Measurements from ENCODE around the gene OST4.

OST4 gene

GRCh38 chr2:27050996-27051901 lies 20.2 kb downstream of the OST4 start, which contains the start of gene AGBL5:
Gene AGBL5, plus strand, starts transcription at chr2:27051668. Its CDS starts 1,291 bp downstream, at chr2:27052959.
- no peak within 1 kb of the TSS for H3K4ac ChIP-seq (ENCODE audit: low read depth, low read length)

GRCh38 chr2:27050281-27050995 lies 21.0 kb downstream of the OST4 start:
- H4K5ac ChIP-seq (ENCODE audit: low read length): no peak overlapping the region
- H3K9ac ChIP-seq (ENCODE audit: low read length): peak overlapping the region; percentile 80
- H3K56ac ChIP-seq (ENCODE audit: low read length): peak overlapping the region; percentile 91
- no peaks in the 10 kb centered on the region for H3K79me2 ChIP-seq (ENCODE audit: control insufficient read depth, insufficient read depth, low read length)
- WGBS (ENCODE audit: extremely low coverage, insufficient coverage, low lambda C conversion rate): no CpG with 5 or more reads among the region's 48 CpGs
- no peak overlapping the region for H3K18ac ChIP-seq (ENCODE audit: low read length)
- no peak overlapping the region for H4K8ac ChIP-seq (ENCODE audit: low read depth, low read length)
- H2AK5ac ChIP-seq (ENCODE audit: low read length): no peak overlapping the region
- peak overlapping the region; percentile 92 for H3K4me2 ChIP-seq (ENCODE audit: low read length)
- H3K36me3 ChIP-seq (ENCODE audit: control insufficient read depth, insufficient read depth, low read length): no peaks in the 10 kb centered on the region
- no peaks in the 10 kb centered on the region for H3K27me3 ChIP-seq (ENCODE audit: insufficient read depth, low read length, poor library complexity)
- peak; percentile 97 for DNase-seq
- H3K23ac ChIP-seq (ENCODE audit: low read length): peak overlapping the region; percentile 15
- no peak overlapping the region for H3K4ac ChIP-seq (ENCODE audit: low read depth, low read length)
- no peak overlapping the region for H2BK15ac ChIP-seq (replicated peaks; ENCODE audit: low read depth)
- peak overlapping the region; percentile 60 for H3K27ac ChIP-seq (ENCODE audit: low read depth, low read length)
- H3K4me3 ChIP-seq (ENCODE audit: low read length): peak overlapping the region; percentile 80
- H3K4me1 ChIP-seq (ENCODE audit: control insufficient read depth, low read depth, low read length): peaks cover 2% of the 10 kb centered on the region
- H2BK120ac ChIP-seq (ENCODE audit: low read depth, low read length): no peak overlapping the region
- H2BK5ac ChIP-seq (ENCODE audit: low read length): no peak overlapping the region
- H3K79me1 ChIP-seq (ENCODE audit: low read length): peaks cover 2% of the 10 kb centered on the region

More at GRCh38 chr2:27050996-27051901, 20.2 kb downstream of the OST4 start, which contains the start of gene AGBL5:
- no peak within 1 kb of the TSS for H2BK120ac ChIP-seq (ENCODE audit: low read depth, low read length)
- H4K8ac ChIP-seq (ENCODE audit: low read depth, low read length): no peak within 1 kb of the TSS
- peak within 1 kb of the TSS; percentile 60 for H3K27ac ChIP-seq (ENCODE audit: low read depth, low read length)
- no peaks in the 10 kb centered on the region for H3K79me2 ChIP-seq (ENCODE audit: control insufficient read depth, insufficient read depth, low read length)
- H3K9ac ChIP-seq (ENCODE audit: low read length): peak within 1 kb of the TSS; percentile 80
- H3K18ac ChIP-seq (ENCODE audit: low read length): peak within 1 kb of the TSS; percentile 51
- peaks cover 2% of the 10 kb centered on the region for H3K36me3 ChIP-seq (ENCODE audit: control insufficient read depth, insufficient read depth, low read length)
- peak; percentile 97 for DNase-seq
- H2AK5ac ChIP-seq (ENCODE audit: low read length): peak within 1 kb of the TSS; percentile 49
- H4K5ac ChIP-seq (ENCODE audit: low read length): no peak within 1 kb of the TSS
- H3K79me1 ChIP-seq (ENCODE audit: low read length): peaks cover 2% of the 10 kb centered on the region
- no peaks in the 10 kb centered on the region for H3K27me3 ChIP-seq (ENCODE audit: insufficient read depth, low read length, poor library complexity)
- no peak within 1 kb of the TSS for H2BK15ac ChIP-seq (replicated peaks; ENCODE audit: low read depth)
- no peak within 1 kb of the TSS for H2BK5ac ChIP-seq (ENCODE audit: low read length)
- H3K4me3 ChIP-seq (ENCODE audit: low read length): peak within 1 kb of the TSS; percentile 81
- WGBS (ENCODE audit: extremely low coverage, insufficient coverage, low lambda C conversion rate): no CpG with 5 or more reads among the region's 67 CpGs
- H3K4me1 ChIP-seq (ENCODE audit: control insufficient read depth, low read depth, low read length): peaks cover 2% of the 10 kb centered on the region
- H3K4me2 ChIP-seq (ENCODE audit: low read length): peak within 1 kb of the TSS; percentile 97
- no peak within 1 kb of the TSS for H3K23ac ChIP-seq (ENCODE audit: low read length)
- peak within 1 kb of the TSS; percentile 91 for H3K56ac ChIP-seq (ENCODE audit: low read length)

- DNase-seq: no peak
- H3K18ac ChIP-seq (ENCODE audit: low read length): no peak overlapping the region
These were observed 21.8 kb downstream of the OST4 start for GRCh38 chr2:27049422-27050280.

GRCh38 chr2:27042985-27043634 lies 28.3 kb downstream of the OST4 start:
- Histone ChIP-seq H2BK120ac (ENCODE audit: low read depth, low read length) (no peak overlapping the region), H3K56ac (ENCODE audit: low read length) (no peak overlapping the region), H3K4me2 (ENCODE audit: low read length) (no peak overlapping the region), H3K79me2 (ENCODE audit: control insufficient read depth, insufficient read depth, low read length) (no peaks in the 10 kb centered on the region), H2BK15ac (replicated peaks; ENCODE audit: low read depth) (no peak overlapping the region), H3K9ac (ENCODE audit: low read length) (no peak overlapping the region), H4K8ac (ENCODE audit: low read depth, low read length) (no peak overlapping the region), H3K4ac (ENCODE audit: low read depth, low read length) (no peak overlapping the region), H2BK5ac (ENCODE audit: low read length) (no peak overlapping the region), H3K4me1 (ENCODE audit: control insufficient read depth, low read depth, low read length) (no peaks in the 10 kb centered on the region), H3K4me3 (ENCODE audit: low read length) (no peak overlapping the region), H2AK5ac (ENCODE audit: low read length) (no peak overlapping the region), H3K23ac (ENCODE audit: low read length) (no peak overlapping the region), H4K5ac (ENCODE audit: low read length) (no peak overlapping the region), H3K79me1 (ENCODE audit: low read length) (no peaks in the 10 kb centered on the region), H3K18ac (ENCODE audit: low read length) (no peak overlapping the region), H3K36me3 (ENCODE audit: control insufficient read depth, insufficient read depth, low read length) (peaks cover 19% of the 10 kb centered on the region), H3K27ac (ENCODE audit: low read depth, low read length) (no peak overlapping the region), H3K27me3 (ENCODE audit: insufficient read depth, low read length, poor library complexity) (no peaks in the 10 kb centered on the region)
- no peak for DNase-seq
- WGBS (ENCODE audit: extremely low coverage, insufficient coverage, low lambda C conversion rate): no CpG with 5 or more reads among the region's 7 CpGs

More at GRCh38 chr2:27049422-27050280, 21.8 kb downstream of the OST4 start:
- Histone ChIP-seq H3K4me3 (ENCODE audit: low read length) (peak overlapping the region; percentile 80), H2BK15ac (replicated peaks; ENCODE audit: low read depth) (no peak overlapping the region), H3K4ac (ENCODE audit: low read depth, low read length) (no peak overlapping the region), H4K8ac (ENCODE audit: low read depth, low read length) (no peak overlapping the region), H2BK5ac (ENCODE audit: low read length) (no peak overlapping the region), H3K56ac (ENCODE audit: low read length) (peak overlapping the region; percentile 91), H3K27me3 (ENCODE audit: insufficient read depth, low read length, poor library complexity) (no peaks in the 10 kb centered on the region), H3K27ac (ENCODE audit: low read depth, low read length) (peak overlapping the region; percentile 60), H4K5ac (ENCODE audit: low read length) (no peak overlapping the region), H3K4me2 (ENCODE audit: low read length) (peak overlapping the region; percentile 34), H3K79me2 (ENCODE audit: control insufficient read depth, insufficient read depth, low read length) (no peaks in the 10 kb centered on the region), H2BK120ac (ENCODE audit: low read depth, low read length) (no peak overlapping the region), H2AK5ac (ENCODE audit: low read length) (no peak overlapping the region), H3K23ac (ENCODE audit: low read length) (peak overlapping the region; percentile 15), H3K79me1 (ENCODE audit: low read length) (peaks cover 2% of the 10 kb centered on the region), H3K4me1 (ENCODE audit: control insufficient read depth, low read depth, low read length) (peaks cover 2% of the 10 kb centered on the region), H3K36me3 (ENCODE audit: control insufficient read depth, insufficient read depth, low read length) (no peaks in the 10 kb centered on the region), H3K9ac (ENCODE audit: low read length) (peak overlapping the region; percentile 80)
- no CpG with 5 or more reads among the region's 52 CpGs for WGBS (ENCODE audit: extremely low coverage, insufficient coverage, low lambda C conversion rate)

- Histone ChIP-seq H3K27ac (ENCODE audit: low read depth, low read length) (no peak overlapping the region), H3K9ac (ENCODE audit: low read length) (no peak overlapping the region), H3K4me2 (ENCODE audit: low read length) (no peak overlapping the region), H3K79me1 (ENCODE audit: low read length) (no peaks in the 10 kb centered on the region), H4K5ac (ENCODE audit: low read length) (no peak overlapping the region), H3K4ac (ENCODE audit: low read depth, low read length) (no peak overlapping the region), H3K4me1 (ENCODE audit: control insufficient read depth, low read depth, low read length) (no peaks in the 10 kb centered on the region), H2AK5ac (ENCODE audit: low read length) (no peak overlapping the region), H4K8ac (ENCODE audit: low read depth, low read length) (no peak overlapping the region), H3K4me3 (ENCODE audit: low read length) (no peak overlapping the region), H2BK15ac (replicated peaks; ENCODE audit: low read depth) (no peak overlapping the region), H3K18ac (ENCODE audit: low read length) (no peak overlapping the region), H3K36me3 (ENCODE audit: control insufficient read depth, insufficient read depth, low read length) (peaks cover 19% of the 10 kb centered on the region), H3K79me2 (ENCODE audit: control insufficient read depth, insufficient read depth, low read length) (no peaks in the 10 kb centered on the region), H3K56ac (ENCODE audit: low read length) (no peak overlapping the region), H2BK5ac (ENCODE audit: low read length) (no peak overlapping the region), H3K23ac (ENCODE audit: low read length) (no peak overlapping the region), H3K27me3 (ENCODE audit: insufficient read depth, low read length, poor library complexity) (no peaks in the 10 kb centered on the region), H2BK120ac (ENCODE audit: low read depth, low read length) (no peak overlapping the region)
- no CpG with 5 or more reads among the region's 10 CpGs for WGBS (ENCODE audit: extremely low coverage, insufficient coverage, low lambda C conversion rate)
- DNase-seq: no peak
These were observed 29.2 kb downstream of the OST4 start for GRCh38 chr2:27042159-27042661.
